Suprapubic skin (tissue), 4 donors: Measurements from ENCODE around the gene CTNS. TPM values are rescaled to one million over a fixed set of nuclear protein-coding genes. Genes with fewer than 3 reads are reported as not detected.
A peak's percentile ranks its signal among the peaks of the same experiment; 100 is the strongest.

Experiments
- DNase-seq, 2 donors: peaks; one replicate each; pipeline ENCODE4 v3.0.0-alpha.2; 2019; ENCODE audit warnings: low spot score in 2 of 2
- H3K27ac ChIP-seq: fragments of 200-600 bp; sonication (generic); one replicate; pipeline ENCODE4 v1.5.1; 2019
- H3K27me3 ChIP-seq: fragments of 200-600 bp; sonication (generic); one replicate; pipeline ENCODE4 v1.5.1; 2019
- H3K36me3 ChIP-seq: fragments of 200-600 bp; sonication (generic); one replicate; pipeline ENCODE4 v1.5.1; 2019
- H3K4me1 ChIP-seq: fragments of 200-600 bp; sonication (generic); one replicate; pipeline ENCODE4 v1.5.1; 2019
- H3K4me3 ChIP-seq: fragments of 200-600 bp; sonication (generic); one replicate; pipeline ENCODE4 v1.5.1; 2019; ENCODE audit warnings: mild to moderate bottlenecking
- H3K9me3 ChIP-seq: fragments of 200-600 bp; sonication (generic); one replicate; pipeline ENCODE4 v1.5.1; 2019
- EP300 ChIP-seq: sonication (generic); formaldehyde crosslinking; IDR thresholded peaks from one replicate; pipeline ENCODE4 v1.6.1; 2017; ENCODE audit warnings: antibody characterized with exemption
- POLR2A ChIP-seq, 2 donors: fragments of 450-650 bp; IDR thresholded peaks; one replicate each; pipeline ENCODE4 v1.6.1; 2017; ENCODE audit warnings: antibody characterized with exemption in 2 of 2, mild to moderate bottlenecking in 2 of 2, moderate library complexity in 2 of 2
- POLR2AphosphoS5 ChIP-seq, 3 donors: sonication (generic); formaldehyde crosslinking; IDR thresholded peaks; one replicate each; pipeline ENCODE4 v1.6.1; 2017; ENCODE audit warnings: antibody characterized with exemption in 3 of 3
- WGBS: methylation state at CpG from one replicate; pipeline ENCODE4 v1.1.5; 2018; 5-methylcytosine and 5-hydroxymethylcytosine counted together
- total RNA-seq, 4 donors: library from RNA; depleted of rRNA; stranded (reverse); fragments of >200 nt; gene quantifications; one replicate each; pipeline ENCODE4 v1.1.0, GENCODE V29; 2016
- TF ChIP-seq, protein P1 (sequence below), 2 donors: fragments of 200-600 bp in 1 of 2; fragments of 450-650 bp in 1 of 2; sonication (generic) in 1 of 2; IDR thresholded peaks; one replicate each; pipeline ENCODE4 v1.5.1; 2016 to 2019; ENCODE audit warnings: antibody characterized with exemption in 2 of 2, mild to moderate bottlenecking in 1 of 2, moderate library complexity in 1 of 2

The CTNS gene
- total RNA-seq, 4 donors from 2014 or later: 19.9 to 34.6 (median 26.1) TPM

DNA sequence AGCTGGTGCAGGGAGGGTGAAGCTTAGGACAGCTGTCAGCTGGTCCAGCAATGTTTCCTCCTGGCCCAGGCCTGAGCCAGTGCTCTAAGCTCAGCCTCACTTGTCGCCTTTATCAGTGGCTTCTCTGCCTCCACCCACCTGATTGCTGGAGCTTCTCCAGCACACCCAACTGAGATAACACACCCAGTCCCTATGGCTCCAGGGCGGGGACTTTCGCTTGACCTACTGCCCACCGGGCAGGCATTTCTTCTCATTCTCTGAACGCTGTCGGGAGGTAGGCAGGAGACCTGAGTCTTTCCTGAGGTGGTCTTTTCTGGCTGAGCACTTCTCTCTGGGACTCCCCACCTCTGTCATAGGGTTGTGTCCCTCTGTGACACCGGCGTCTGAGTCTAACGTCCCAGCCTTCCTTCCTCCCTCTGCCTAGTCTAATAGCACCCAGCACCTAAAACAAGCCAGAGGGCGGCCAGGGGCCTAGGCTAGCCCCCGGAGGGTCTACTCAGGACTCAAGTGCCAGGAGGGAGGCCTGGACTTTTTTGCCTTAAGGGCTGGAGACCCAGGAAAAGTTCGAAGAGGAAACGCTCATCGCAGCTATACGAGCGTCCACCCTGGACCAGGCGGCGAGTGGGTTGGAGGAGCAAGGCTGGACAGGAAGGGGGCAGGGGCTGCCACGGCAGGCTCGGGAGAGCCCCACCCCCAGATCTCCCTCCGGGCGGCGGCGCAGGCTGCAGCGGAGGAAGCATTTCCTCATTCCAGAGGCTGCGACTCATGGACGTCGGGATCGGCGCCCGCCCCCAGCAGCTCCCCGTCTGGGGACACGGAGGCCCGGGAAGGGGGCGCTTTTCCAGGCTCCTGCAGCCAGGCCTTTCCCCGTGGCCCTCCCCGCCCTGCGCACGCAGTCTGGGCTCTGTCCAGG, 31.1 kb downstream of the CTNS start:
- Histone ChIP-seq H3K4me3 (peak overlapping the region; percentile 72), H3K36me3 (peaks cover 24% of the 10 kb centered on the region), H3K27ac (peak overlapping the region; percentile 95), H3K9me3 (no peaks in the 10 kb centered on the region), H3K27me3 (no peaks in the 10 kb centered on the region), H3K4me1 (peaks cover 38% of the 10 kb centered on the region)
- DNase-seq: peak; percentile 94 to 95
- TF ChIP-seq, protein P1, sequence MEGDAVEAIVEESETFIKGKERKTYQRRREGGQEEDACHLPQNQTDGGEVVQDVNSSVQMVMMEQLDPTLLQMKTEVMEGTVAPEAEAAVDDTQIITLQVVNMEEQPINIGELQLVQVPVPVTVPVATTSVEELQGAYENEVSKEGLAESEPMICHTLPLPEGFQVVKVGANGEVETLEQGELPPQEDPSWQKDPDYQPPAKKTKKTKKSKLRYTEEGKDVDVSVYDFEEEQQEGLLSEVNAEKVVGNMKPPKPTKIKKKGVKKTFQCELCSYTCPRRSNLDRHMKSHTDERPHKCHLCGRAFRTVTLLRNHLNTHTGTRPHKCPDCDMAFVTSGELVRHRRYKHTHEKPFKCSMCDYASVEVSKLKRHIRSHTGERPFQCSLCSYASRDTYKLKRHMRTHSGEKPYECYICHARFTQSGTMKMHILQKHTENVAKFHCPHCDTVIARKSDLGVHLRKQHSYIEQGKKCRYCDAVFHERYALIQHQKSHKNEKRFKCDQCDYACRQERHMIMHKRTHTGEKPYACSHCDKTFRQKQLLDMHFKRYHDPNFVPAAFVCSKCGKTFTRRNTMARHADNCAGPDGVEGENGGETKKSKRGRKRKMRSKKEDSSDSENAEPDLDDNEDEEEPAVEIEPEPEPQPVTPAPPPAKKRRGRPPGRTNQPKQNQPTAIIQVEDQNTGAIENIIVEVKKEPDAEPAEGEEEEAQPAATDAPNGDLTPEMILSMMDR (IDR thresholded peaks at IDR 0.05): no peak
- TF ChIP-seq POLR2AphosphoS5 (IDR thresholded peaks at IDR 0.05): peak in 1 of 3 donors; percentile 33
- no peak for TF ChIP-seq POLR2A (IDR thresholded peaks at IDR 0.05)
- WGBS: under 1% methylated on average over 29 of the region's 39 CpGs

GRCh38 chr17:3668279-3669084, 31.9 kb downstream of the CTNS start, which contains the start of the genes EMC6 and TAX1BP3:
Gene EMC6 (plus strand): TSS chr17:3668812. CDS start chr17:3669147, 335 bp downstream.
Gene TAX1BP3 (minus strand): TSS chr17:3668578. CDS start chr17:3668526, 52 bp downstream.
- WGBS: 1% methylated on average over 14 of the region's 89 CpGs
- Histone ChIP-seq H3K9me3 (no peaks in the 10 kb centered on the region), H3K27ac (peak within 1 kb of the TSS; percentile 95), H3K27me3 (no peaks in the 10 kb centered on the region), H3K4me1 (peaks cover 38% of the 10 kb centered on the region), H3K4me3 (peak within 1 kb of the TSS; percentile 72), H3K36me3 (peaks cover 15% of the 10 kb centered on the region)
- TF ChIP-seq, protein P1 (IDR thresholded peaks at IDR 0.05): no peak
- TF ChIP-seq EP300 (no peak), POLR2A (IDR thresholded peaks at IDR 0.05) (peak; percentile 60 to 67), POLR2AphosphoS5 (IDR thresholded peaks at IDR 0.05) (peak; percentile 47 to 70 (median 66))
- peak; percentile 99 for DNase-seq

GRCh38 chr17:3669085-3669347, 32.5 kb downstream of the CTNS start:
- WGBS: 0% methylated on average over 3 of the region's 32 CpGs

DNA sequence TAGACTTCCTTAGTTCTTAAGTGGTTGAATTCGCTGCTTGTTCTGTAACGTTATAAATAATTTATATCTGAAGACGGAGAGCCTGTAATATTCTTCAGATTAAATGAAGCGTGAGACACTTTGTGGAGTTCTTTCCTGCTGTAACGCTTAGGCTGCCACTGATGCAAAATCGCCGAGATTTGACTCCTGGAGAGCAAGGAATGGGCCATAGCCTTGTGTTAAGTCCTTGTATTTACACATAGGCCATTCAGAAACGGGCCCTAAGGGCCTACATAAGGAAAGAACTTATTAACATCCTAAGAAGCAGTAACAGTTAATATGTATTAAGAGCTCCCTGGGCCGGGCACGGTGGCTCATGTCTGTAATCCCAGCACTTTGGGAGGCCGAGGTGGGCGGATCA, 33.0 kb downstream of the CTNS start:
- Histone ChIP-seq H3K9me3 (no peaks in the 10 kb centered on the region), H3K27me3 (no peaks in the 10 kb centered on the region), H3K27ac (no peak overlapping the region), H3K4me3 (peak overlapping the region; percentile 72), H3K4me1 (peaks cover 38% of the 10 kb centered on the region), H3K36me3 (peaks cover 4% of the 10 kb centered on the region)
- DNase-seq: no peak
- 44% methylated on average over 12 of the region's 12 CpGs for WGBS
- no peak for TF ChIP-seq EP300
- TF ChIP-seq, protein P1 (IDR thresholded peaks at IDR 0.05): no peak
- no peak for TF ChIP-seq POLR2A (IDR thresholded peaks at IDR 0.05)
- TF ChIP-seq POLR2AphosphoS5 (IDR thresholded peaks at IDR 0.05): no peak

More at GRCh38 chr17:3669085-3669347, 32.5 kb downstream of the CTNS start:
- H3K4me1 ChIP-seq: peaks cover 38% of the 10 kb centered on the region
- no peak for DNase-seq
- H3K27me3 ChIP-seq: no peaks in the 10 kb centered on the region
- TF ChIP-seq, protein P1 (IDR thresholded peaks at IDR 0.05): no peak
- TF ChIP-seq POLR2AphosphoS5 (IDR thresholded peaks at IDR 0.05): no peak
- TF ChIP-seq EP300: no peak
- no peak for TF ChIP-seq POLR2A (IDR thresholded peaks at IDR 0.05)
- peak overlapping the region; percentile 72 for H3K4me3 ChIP-seq
- peaks cover 10% of the 10 kb centered on the region for H3K36me3 ChIP-seq
- no peaks in the 10 kb centered on the region for H3K9me3 ChIP-seq
- H3K27ac ChIP-seq: peak overlapping the region; percentile 95

DNA sequence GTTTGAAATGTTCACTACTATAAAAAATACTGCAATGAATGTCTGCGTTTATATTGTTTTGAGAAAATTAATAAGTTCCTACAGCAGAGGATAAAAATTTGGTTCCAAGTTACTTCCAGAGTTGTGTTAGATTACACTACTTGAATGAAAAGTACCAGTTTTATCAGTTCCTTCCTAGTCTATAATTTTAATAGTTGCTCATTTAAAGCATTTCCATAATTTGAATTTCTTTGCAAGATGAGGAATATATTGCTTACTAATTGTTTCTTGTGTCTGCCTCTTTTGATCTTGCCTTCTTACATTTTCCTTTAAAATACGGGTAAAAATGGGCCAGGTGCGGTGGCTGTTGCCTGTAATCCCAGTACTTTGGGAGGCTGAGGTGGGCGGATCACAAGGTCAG, 36.0 kb downstream of the CTNS start:
- 95% methylated on average over 4 of the region's 4 CpGs for whole genome bisulfite sequencing
- H3K27me3 ChIP-seq: no peaks in the 10 kb centered on the region
- no peak overlapping the region for H3K27ac ChIP-seq
- no peak overlapping the region for H3K4me3 ChIP-seq
- DNase-seq: no peak
- H3K9me3 ChIP-seq: no peaks in the 10 kb centered on the region
- H3K4me1 ChIP-seq: peaks cover 14% of the 10 kb centered on the region
- no peaks in the 10 kb centered on the region for H3K36me3 ChIP-seq
- TF ChIP-seq POLR2AphosphoS5 (IDR thresholded peaks at IDR 0.05) (no peak), POLR2A (IDR thresholded peaks at IDR 0.05) (no peak), EP300 (no peak)
- TF ChIP-seq, protein P1 (IDR thresholded peaks at IDR 0.05): no peak
